HG03565 (cell line): ENCODE measurements around the gene NXF3.
"Not testable (repeated sequence)": the region's sequence is repeated elsewhere in the genome, so short reads cannot be mapped to it uniquely, and the experiment has no call there.

Experiments
- ATAC-seq: cut with Tn5 transposase; IDR thresholded peaks from one replicate; pipeline ENCODE4 v1.9.1; 2021; ENCODE audit warnings: mild to moderate bottlenecking, moderate library complexity; ENCODE audit not compliant: unreplicated experiment

NXF3 gene, protein sequence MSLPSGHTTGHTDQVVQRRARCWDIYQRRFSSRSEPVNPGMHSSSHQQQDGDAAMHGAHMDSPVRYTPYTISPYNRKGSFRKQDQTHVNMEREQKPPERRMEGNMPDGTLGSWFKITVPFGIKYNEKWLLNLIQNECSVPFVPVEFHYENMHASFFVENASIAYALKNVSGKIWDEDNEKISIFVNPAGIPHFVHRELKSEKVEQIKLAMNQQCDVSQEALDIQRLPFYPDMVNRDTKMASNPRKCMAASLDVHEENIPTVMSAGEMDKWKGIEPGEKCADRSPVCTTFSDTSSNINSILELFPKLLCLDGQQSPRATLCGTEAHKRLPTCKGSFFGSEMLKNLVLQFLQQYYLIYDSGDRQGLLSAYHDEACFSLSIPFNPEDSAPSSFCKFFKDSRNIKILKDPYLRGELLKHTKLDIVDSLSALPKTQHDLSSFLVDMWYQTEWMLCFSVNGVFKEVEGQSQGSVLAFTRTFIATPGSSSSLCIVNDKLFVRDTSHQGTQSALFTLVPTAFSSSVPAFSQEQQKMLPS

DNA sequence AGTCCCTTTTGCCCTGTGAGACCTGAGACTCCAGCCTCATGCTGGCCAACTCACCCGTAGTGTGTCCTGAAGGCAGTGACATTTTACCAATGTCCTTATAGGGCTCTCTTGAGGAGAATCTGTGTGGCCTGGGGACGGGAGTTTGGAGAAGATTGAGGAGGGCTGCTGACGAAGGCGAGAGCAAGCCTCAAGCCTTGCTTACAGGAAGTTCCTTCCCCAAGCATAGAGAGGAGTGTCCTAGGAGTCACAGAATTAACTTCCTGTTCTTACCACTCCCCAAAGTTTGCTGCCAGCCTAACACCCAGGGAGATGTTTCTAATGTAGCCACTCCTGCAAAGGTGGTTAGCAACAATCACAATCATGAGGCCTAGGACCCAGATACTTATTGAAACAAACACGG lies at the start of gene NXF3:
Gene NXF3 (minus strand): TSS at position 202 of the 400 bp plus-strand sequence. CDS start 120 bp downstream, at position 82.
- ATAC-seq, result no peak

DNA sequence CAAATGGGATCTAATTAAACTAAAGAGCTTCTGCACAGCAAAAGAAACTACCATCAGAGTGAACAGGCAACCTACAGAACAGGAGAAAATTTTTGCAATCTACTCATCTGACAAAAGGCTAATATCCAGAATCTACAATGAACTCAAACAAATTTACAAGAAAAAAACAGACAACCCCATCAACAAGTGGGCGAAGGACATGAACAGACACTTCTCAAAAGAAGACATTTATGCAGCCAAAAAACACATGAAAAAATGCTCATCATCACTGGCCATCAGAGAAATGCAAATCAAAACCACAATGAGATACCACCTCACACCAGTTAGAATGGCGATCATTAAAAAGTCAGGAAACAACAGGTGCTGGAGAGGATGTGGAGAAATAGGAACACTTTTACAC lies 43.6 kb upstream of the NXF3 start:
- ATAC-seq, result not testable (repeated sequence)

DNA sequence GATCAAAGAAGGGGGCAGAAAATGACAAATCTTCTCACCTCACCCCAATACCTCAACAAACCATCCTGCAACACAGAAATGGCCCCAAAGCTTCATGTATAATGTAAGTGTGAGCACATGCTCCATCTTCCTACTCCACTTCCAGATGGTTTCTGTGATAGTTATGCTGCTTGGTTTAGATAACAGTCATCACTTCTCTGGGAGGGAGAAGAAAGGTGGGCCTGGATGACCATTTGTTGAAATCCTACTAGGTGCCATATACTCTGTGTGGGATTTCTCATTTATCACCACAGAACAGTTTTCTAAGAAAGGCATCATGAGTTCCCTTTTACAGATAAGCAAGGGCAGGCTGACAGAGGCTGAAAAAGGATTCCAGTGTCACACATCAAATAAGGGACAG lies 31.3 kb upstream of the NXF3 start:
- no peak for ATAC-seq

DNA sequence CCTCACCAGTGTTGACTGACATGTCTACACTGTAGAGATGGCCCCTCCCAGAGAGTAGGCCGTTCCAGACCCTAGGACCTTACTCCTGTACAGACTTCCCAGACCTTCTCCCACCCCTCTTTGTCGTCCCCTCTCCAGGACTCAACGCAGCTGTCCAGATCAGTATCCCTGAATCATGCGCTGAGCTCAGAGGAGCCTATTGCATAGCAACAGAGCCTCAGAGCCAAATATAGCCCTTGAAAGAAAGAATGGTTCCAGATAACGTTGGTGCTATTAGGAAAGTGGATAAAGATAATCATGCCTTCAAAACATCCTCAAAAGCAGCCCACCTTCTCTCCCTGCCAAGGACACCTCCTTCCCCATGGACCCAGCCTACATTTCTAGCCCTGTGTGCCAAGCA lies 27.8 kb upstream of the NXF3 start:
- ATAC-seq, result no peak

DNA sequence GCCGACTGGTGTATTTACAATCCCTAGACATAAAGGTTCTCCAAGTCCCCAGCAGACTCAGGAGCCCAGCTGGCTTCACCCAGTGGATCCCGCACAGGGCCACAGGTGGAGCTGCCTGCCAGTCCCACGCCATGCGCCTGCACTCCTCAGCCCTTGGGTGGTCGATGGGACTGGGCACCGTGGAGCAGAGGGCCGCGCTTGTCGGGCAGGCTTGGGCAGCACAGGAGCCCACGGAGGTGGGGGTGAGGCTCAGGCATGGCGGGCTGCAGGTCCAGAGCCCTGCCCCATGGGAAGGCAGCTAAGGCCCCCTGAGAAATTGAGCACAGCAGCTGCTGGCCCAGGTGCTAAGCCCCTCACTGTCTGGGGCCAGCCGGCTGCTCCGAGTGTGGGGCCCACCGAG lies 24.0 kb upstream of the NXF3 start:
- not testable (repeated sequence) for ATAC-seq

DNA sequence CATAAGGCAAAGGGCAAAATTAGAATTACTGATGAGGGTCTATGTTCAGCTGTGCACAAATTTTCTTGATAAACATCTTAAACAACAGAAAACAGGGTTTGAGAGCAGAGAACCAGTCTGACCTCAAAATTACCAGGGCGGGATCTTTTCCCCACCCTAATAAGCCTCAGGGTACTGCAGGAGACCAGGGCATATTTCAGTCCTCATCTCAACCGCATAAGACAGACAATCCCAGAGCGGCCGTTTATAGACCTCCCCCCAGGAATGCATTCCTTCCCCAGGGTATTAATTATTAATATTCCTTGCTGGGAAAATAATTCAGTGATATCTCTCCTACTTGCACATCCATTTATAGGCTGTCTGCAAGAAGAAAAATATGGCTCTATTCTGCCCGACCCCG lies 16.6 kb upstream of the NXF3 start:
- not testable (repeated sequence) for ATAC-seq

DNA sequence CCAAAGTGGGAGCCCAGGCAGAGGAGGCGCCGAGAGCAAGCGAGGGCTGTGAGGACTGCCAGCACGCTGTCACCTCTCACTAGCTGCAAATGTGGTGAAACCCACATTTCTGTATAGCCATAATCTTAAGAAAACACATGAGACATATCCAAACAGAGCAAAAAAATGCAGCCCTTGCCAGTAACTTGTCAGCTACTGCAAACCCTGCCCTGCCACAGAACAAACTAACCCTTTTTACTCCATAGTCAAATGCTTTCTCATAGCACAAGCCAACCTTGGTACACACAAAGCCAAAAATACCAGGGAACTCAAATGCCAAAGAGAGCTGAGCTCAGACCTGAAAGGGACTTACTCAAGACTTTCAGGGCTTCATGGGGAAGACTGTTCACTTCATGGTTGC lies 14.9 kb upstream of the NXF3 start:
- no peak for ATAC-seq

DNA sequence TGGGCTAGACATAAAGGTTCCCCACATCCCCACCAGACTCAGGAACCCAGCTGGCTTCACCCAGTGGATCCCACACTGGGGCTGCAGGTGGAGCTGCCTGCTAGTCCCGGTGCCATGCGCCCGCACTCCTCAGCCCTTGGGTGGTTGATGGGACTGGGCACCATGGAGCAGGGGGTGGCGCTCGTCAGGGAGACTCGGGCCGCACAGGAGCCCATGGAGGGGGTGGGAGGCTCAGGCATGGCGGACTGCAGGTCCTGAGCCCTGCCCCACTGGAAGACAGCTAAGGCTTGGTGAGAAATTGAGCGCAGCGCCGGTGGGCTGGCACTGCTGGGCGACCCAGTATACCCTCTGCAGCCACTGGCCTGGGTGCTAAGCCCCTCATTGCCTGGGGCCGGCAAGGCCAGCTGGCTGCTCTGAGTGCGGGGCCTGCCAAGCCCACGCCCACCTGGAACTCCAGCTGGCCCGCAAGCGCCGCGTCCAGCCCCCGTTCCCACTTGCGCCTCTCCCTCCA lies 14.3 kb upstream of the NXF3 start:
- not testable (repeated sequence) for ATAC-seq

DNA sequence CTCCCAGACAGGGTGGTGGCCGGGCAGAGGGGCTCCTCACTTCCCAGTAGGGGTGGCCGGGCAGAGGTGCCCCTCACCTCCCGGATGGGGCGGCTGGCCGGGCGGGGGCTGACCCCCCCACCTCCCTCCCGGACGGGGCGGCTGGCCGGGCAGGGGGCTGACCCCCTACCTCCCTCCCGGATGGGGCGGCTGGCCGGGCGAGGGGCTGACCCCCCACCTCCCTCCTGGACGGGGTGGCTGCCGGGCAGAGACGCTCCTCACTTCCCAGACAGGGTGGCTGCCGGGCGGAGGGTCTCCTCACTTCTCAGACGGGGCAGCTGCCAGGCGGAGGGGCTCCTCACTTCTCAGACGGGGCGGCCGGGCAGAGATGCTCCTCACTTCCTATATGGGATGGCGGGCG lies 11.4 kb upstream of the NXF3 start:
- not testable (repeated sequence) for ATAC-seq

DNA sequence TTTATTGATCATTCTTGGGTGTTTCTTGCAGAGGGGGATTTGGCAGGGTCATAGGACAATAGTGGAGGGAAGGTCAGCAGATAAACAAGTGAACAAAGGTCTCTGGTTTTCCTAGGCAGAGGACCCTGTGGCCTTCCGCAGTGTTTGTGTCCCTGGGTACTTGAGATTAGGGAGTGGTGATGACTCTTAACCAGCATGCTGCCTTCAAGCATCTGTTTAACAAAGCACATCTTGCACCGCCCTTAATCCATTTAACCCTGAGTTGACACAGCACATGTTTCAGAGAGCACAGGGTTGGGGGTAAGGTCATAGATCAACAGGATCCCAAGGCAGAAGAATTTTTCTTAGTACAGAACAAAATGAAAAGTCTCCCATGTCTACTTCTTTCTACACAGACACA lies 10.9 kb upstream of the NXF3 start:
- ATAC-seq, result not testable (repeated sequence)

DNA sequence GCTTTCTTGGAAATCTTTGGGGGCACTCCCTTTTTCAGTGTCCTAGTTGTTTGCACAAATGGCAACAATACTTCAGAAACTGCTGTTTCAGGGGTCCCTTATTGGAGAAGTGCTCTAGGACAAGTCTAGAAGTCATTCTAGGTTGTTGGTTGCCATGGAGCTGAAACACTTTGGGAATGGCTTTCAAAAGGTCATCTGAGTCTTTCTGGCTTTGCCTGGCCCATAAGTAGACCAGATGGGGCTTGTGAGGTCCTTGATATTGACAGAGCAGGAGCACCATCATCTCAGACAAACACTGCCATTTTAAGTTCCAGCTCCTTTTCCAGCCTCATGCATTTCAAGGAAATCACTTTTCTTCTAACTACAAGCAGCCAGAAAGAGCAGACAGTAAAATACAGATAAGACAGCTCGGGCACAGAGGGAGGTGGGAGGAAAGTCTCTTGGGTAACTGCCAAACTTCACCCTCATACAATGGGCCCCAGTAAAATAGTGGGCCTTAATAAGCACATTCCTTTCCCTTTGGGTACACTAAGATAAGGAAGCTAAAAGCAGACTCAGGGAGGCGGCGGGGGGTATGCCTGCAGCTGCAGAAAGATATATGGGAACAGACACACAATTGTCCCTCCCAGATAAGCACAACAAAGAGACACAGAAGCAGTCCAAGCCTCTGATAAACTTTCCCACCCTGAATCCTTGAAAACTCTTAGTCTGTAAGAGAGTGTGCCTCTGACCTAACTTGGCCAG lies 8.5 kb upstream of the NXF3 start:
- no peak for ATAC-seq

DNA sequence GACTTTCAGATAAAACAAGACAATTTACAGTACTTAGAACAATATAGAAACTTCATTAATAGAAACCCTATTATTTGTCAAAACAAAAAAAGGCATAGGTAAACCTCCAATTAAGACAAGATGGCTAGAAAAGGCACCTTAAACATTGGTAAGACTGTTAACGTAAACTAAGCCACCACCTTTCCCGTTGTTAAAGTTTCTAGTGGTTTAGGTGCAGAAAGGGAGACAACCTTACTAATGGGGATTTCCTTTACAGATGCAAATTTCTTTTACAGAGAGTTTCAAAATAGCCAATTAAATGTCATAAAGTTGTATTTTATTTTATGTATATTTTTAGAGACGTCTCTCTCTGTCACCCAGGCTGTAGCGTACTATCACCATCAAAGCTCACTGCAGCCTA lies 7.5 kb upstream of the NXF3 start:
- no peak for ATAC-seq

DNA sequence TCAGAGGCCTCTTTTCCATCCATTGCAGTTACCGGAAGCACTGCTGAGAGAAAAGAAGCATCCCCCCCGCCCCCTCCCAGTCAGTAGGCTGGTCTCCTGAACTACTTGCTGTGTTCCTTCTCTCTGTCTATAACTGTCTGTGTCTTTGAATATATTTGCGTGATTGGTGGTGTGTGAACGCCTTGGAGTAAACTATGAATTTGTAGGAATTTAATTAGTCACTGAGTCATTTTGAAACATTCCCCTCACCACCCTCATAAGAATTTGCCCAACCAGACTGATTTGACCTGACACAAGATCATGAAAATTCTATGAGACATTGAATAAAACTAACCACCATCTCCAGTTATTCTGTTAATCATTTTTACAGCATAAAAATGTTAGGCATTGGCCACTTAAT lies 6.7 kb upstream of the NXF3 start:
- no peak for ATAC-seq

DNA sequence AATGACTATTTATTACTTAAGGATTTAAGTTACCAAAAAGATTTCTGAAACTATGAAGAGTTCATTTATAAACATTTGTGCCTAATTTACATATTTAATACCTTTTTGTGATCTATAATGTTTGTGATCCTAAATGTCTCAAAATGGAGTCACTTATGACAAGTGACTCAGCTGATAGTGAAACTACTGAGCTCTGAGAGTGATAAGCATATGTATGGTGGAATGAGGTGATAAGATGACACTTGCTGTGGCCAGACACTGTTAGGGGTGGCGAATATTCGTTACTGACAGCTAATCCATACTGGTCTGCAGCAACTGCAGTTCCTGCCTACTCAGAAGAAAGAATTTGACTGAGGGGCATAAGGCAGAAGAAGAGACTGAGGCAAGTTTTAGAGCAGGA lies 5.5 kb upstream of the NXF3 start:
- no peak for ATAC-seq

DNA sequence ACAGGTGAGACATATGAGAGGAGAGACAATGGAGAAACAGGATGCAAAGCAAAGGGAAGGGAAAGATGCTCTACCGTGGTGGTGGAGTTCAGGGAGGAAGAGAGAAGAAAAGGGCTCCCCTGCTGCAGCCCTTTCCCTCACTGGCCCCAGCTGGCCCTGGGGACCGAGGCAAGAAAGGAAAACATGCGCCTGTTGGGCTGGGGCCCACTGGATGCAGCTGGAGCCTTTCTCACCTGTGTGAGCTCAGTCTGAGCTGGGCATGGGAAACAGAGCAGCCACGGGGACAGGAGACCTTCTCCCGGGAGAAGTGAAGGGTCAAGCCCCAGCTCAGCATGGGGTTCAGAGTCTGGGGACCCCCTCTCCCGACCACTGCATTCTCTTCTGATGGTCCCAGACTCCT lies 11.9 kb downstream of the NXF3 start:
- no peak for ATAC-seq

DNA sequence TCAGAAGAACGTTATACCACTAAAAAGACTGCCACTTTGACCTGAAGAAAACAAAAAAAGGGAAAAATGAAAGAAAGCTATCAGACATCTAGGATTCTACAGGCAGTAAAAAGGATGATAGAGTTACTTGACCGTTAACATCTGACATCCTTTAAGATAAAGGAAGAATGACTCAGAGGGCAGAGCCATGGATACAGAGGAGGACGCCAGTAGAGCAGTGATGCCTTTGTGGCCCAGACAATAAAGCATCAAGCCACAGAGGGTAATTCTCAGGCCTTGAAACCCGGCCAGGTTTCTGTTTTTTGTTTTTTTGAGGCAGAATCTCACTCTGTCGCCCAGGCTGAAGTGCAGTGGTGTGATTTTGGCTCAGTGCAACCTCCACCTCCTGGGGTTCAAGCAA lies 19.5 kb downstream of the NXF3 start:
- ATAC-seq, result no peak

DNA sequence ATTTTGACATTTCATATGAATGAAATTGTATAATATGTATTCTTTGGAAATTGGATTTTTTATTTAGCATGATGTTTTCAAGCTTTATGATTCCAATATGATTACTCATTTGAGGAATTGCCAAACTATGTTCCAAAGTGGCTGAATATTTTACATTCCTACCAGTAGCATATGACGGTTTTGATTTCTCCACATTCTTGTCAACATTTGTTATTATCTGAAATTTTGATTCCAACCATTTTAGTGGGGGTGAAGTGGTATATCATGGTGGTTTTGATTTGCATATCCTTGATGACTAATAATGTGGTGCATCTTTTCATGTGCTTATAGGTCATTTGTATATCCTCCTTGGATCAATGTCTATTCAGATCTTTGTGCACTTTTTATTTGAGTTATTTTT lies 26.3 kb downstream of the NXF3 start:
- ATAC-seq, result no peak

DNA sequence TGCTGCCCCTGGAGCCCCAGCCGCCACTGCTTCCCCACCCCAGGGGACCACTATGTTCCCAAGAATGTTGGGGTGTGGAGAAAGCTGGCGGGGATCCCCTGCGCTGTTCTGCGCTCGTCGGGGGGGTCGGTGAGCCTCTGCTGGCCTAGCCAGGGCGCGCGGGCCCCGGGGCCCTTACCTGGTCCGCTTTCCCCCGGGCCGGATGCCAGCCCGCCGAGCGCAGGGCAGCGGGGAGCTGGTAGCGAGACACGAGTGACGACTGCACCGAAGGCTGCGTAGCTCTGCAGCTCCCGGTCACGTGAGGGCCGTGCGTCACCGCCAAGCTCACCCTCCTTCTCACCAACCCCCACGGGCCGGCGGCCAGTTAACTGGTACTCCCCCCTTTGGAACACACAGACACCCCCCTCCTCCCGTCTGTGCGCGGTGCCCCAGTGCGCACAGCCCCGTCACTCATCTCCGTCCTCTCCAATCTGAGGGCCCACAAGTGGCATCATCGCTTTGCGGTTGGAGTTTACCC lies 29.0 kb downstream of the NXF3 start, which contains the start of gene BEX1:
Gene BEX1 (minus strand): TSS at position 254 of the 517 bp plus-strand sequence. CDS start 897 bp downstream, outside the sequence.
- no peak for ATAC-seq

DNA sequence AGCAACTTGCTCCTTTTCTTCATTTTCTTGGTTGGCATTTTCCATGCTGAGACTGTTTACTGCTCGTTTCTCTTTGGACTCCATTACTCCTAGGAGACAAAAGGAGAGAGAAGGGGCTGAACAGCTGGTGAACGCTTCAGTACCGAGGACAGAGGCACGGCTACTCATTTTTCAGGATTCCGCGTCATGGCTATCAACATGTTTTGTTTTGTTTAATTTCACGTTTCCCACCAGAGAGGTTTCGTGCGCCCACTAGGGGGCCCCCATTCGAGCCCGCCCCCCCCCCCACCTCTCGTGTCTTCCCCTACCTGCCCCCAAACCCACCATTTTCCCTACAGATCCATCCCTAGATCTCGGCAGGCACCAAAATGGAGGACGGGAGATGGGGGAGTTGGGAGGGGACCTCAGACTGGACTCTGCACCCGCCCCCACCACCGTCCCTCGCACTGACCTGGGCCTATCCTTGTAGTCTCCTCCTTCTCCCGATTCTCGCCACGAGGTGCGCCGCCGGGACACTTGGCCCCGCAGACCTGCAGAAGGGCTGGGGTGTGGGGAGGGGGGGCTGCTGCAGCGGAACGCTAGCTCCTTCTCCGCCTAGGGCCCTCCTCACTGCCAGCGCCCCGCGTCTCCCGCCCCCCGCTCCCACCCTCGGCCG lies 29.6 kb downstream of the NXF3 start:
- ATAC-seq, result no peak

DNA sequence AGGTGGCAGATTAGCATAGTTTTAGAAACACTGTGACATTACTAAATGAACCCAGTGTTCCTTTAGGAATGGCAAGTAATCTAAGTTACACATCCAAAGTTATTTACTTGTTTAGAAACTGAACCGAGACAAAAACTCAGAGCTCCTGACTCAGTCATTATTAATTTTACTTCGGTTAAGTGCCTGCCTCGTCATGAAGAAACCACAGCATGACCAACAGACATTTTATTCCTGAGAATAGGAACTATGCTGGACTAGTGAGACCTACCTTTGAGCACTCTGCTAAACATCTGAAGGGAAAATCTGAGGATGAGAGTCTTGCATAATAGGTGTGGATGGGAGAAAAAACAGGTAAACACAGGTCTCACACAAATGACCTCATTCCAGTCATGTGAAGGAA lies 31.5 kb downstream of the NXF3 start:
- no peak for ATAC-seq

DNA sequence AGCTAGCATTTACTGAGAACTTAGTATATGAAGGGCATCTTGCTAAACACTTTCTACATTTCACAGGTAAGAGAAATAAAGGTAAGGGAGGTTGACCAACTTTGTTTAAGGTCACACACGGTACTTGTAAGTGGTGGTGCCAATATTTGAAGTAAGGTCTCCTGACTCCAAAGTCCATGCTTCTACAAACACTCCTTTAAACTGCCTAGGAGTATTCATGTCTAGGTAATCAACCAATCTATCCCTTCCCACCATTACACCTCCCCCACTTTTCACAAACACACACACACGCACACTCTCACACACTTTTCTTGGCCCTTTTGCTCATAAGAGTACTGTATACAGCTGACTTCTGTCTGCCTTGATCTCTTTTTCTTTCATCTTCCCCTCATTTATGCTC lies 36.0 kb downstream of the NXF3 start:
- no peak for ATAC-seq
